Activated T-cell treated with anti-CD3 and anti-CD28 coated beads for 48 hours (primary cell): ENCODE results near the gene CNTD1.
"Not testable (repeated sequence)": the region's sequence is repeated elsewhere in the genome, so short reads cannot be mapped to it uniquely, and the experiment has no call there.

ENCODE experiments used
- DNase-seq: peaks from one replicate; pipeline ENCODE4 v3.0.0-alpha.2; 2020; ENCODE audit warnings: low read depth

The CNTD1 gene

DNA sequence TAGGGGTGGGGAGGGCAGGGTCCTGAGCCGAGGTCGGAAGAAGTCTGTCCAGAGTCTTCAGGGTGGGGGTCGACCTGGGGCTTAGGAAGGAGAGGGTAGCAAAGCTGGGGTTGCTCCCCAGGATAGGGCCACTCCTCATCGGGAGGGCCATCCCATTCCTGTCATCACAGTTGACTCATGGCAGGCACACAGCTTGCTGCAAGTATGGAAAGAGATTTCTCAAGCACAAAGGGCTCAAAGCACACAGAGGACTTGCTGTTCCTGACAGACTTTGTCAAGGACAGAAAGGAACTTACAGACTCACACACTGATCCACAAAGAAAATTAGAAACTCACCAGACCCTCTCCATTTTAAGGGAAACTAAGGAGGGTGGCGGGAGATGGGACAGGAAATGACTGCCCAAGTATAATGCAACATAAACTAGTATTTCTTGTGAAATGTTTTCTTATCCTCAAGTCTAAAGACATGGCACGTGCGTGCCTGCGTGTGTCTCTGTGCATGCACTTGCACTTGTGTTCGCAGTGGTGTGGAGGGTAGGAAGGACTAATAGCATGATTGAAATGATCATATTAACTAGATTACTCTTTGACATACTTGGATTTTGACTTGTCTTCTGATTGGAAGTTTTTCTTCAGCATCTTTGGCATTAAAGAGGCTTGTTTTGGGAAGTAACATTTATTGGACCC lies 48.1 kb downstream of the CNTD1 start:
- no peak for DNase-seq

DNA sequence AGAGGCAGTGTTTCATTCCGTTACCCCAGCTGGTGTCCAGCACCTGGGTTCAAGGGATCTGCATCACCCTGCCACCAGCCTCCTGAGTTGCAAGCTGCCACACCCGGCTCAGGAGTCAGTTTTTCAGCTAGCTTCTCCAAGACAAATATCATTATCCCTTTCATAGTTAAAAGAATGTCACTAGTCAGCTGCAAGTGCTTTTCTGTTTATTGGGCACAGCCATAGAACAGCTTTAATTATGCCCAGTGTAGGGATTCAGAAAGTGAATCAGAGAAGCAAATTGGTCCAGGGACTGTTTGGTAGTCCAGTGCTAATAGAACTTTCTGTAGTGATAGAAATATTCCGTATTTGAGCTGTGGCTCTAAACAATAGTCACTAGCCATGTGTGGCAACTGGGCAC lies 49.4 kb downstream of the CNTD1 start:
- no peak for DNase-seq

DNA sequence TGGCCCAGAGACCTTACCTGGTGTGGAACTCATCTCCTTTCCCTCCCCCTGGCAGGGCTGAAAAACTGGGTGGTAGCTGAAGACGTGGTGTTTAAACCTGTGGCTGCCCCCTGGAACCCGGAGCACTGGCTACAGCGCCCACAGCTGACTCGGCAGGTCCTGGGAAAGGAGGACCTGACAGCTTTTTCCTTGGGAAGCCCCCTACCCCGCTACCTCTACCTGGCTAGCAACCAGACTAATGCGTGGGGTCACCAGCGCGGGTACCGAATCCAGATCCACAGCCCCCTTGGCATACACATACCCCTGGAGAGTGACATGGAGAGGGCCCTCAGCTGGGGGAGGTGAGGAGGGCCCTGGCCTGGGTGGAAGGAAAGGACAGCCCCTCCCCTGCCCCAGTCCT lies 50.4 kb downstream of the CNTD1 start:
- DNase-seq: no peak

DNA sequence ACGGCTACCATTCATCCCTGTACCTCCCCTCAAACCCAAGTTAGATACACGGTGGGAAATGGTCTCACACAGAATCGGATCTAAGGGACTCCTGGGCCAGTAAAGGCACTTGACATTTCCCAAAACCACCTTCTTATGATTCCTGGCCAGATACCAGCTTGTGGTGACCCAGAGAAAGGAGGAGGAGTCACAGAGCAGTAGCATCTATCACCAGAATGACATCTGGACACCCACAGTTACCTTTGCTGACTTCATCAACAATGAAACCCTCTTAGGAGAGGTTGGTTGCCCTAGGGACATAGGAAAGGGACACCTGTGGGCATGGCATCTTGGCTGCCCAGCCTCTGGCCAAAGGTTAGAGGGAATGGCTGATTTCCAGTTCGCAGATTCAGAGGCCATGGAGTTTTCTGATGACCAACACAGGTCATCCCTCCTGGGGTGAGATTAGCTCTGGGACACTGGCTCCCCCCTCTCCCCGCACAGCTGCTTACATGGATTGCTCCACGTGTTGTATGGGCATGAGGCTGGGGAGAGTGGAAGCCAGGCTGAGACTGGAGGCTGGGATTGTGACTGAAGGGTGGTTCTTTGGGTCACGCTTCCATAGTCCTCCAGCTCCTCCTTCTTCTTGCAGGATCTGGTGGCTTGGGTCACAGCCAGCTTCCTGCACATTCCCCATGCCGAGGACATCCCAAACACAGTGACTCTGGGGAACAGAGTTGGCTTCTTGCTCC lies 51.0 kb downstream of the CNTD1 start:
- no peak for DNase-seq

DNA sequence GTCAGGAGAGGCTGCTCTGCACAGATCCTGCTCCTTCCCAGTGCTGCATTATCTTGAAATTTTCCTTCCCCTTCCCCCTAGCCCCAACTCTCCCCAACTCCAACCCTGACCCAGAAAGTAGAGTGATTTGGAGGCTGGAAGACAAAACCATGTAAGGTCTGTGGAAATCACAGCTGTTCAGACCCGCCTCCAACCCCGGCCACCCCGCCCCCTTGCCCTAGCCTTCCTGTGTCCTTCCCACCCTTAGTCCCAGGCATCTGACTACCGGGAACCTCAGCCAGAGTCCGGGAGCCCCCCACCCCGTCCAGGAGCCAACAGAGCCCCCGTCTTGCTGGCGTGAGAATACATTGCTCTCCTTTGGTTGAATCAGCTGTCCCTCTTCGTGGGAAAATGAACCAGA lies 52.3 kb downstream of the CNTD1 start, which contains the start of gene AOC3:
AOC3 (plus strand) TSS at position 246 of the 400 bp plus-strand sequence; CDS start at position 391, 145 bp downstream.
- no peak for DNase-seq

DNA sequence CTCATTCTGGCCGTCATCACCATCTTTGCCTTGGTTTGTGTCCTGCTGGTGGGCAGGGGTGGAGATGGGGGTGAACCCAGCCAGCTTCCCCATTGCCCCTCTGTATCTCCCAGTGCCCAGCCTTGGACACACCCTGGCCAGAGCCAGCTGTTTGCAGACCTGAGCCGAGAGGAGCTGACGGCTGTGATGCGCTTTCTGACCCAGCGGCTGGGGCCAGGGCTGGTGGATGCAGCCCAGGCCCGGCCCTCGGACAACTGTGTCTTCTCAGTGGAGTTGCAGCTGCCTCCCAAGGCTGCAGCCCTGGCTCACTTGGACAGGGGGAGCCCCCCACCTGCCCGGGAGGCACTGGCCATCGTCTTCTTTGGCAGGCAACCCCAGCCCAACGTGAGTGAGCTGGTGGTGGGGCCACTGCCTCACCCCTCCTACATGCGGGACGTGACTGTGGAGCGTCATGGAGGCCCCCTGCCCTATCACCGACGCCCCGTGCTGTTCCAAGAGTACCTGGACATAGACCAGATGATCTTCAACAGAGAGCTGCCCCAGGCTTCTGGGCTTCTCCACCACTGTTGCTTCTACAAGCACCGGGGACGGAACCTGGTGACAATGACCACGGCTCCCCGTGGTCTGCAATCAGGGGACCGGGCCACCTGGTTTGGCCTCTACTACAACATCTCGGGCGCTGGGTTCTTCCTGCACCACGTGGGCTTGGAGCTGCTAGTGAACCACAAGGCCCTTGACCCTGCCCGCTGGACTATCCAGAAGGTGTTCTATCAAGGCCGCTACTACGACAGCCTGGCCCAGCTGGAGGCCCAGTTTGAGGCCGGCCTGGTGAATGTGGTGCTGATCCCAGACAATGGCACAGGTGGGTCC lies 52.9 kb downstream of the CNTD1 start:
- not testable (repeated sequence) for DNase-seq

DNA sequence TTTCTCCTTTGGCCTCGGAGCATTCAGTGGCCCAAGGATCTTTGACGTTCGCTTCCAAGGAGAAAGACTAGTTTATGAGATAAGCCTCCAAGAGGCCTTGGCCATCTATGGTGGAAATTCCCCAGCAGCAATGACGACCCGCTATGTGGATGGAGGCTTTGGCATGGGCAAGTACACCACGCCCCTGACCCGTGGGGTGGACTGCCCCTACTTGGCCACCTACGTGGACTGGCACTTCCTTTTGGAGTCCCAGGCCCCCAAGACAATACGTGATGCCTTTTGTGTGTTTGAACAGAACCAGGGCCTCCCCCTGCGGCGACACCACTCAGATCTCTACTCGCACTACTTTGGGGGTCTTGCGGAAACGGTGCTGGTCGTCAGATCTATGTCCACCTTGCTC lies 53.7 kb downstream of the CNTD1 start:
- DNase-seq: no peak

DNA sequence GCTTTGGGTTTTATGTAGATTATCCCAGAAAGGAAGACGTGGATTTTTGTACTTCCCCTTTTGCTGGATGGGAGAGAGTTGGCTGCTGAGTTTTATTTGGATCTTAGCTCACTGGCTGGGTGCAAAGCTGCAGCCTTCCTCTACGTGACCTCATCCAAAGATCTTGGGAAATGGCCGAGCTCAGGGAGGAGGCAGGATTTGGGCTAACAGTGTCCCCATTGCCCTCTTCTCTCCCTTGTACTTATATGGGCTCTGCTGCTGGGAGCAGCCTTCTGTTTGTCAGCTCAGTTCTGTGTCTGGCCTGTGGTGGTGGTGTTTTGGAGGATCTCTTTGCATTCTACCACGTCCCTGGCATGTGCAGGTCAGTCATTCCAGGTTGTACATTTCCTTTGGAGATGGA lies 54.3 kb downstream of the CNTD1 start:
- DNase-seq: no peak

DNA sequence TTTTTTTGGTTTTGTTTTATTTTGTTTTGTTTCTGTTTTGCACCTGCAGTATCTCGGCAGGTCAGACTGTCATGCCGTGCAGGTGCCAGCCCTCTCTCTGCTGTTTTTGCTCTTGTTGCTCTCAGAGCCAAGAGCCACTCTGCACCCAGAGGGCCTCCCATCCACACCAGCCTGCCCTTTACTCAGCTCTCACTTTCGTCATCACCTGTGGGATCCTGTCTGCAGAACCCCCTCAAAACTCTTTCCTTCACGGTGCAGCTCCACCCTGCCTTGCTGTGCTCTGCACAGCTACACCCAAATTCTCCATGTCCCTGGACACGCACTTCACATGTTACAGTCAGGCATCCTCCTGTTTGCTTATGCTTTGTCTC lies 54.9 kb downstream of the CNTD1 start:
- no peak for DNase-seq

DNA sequence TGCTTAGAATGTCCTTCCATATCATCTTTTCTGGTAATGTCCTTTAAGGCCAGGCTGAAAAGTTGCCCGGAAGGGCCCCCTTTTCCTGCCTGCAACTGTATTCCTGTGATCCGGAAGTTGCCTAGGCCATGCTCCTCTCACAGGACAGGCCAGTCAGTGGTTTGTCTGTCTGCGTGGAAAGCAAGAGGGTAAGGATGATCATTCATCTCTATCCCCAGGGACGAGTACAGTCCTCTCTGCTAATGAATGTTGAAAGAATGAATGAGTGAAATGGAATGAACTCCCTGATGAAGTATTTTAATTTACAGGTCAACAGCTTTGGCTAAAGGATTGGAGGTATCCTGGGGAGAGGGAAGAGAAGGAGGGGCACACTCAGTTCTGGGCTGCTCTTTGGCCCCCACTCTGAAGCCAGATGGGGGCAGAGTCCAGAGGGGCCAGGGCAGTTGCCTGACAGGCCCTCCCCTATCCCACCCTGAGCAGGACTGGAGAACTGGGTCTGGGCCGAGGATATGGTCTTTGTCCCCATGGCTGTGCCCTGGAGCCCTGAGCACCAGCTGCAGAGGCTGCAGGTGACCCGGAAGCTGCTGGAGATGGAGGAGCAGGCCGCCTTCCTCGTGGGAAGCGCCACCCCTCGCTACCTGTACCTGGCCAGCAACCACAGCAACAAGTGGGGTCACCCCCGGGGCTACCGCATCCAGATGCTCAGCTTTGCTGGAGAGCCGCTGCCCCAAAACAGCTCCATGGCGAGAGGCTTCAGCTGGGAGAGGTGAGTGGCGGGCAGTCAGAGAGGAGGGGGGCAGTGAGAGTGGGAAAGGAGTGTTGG lies 55.5 kb downstream of the CNTD1 start:
- no peak for DNase-seq

DNA sequence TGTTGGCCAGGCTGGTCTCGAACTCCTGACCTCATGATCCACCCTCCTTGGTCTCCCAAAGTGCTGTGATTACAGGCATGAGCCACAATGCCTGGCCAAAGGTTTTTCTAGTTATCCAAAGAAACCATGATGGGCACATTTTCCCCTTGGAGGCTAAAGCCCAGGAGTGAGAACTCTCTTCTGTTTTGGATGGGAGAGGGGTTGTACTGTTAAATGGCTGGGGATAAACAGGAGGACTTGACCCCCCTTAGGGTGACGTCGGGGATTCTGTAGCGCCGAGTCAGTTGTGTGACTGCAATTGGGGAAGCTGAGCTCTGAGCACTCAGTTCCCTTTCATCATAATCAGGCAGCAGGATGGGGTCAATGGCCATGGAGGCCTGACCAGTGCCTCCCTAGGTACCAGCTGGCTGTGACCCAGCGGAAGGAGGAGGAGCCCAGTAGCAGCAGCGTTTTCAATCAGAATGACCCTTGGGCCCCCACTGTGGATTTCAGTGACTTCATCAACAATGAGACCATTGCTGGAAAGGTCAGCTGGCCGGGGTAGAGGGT lies 56.5 kb downstream of the CNTD1 start:
- no peak for DNase-seq

DNA sequence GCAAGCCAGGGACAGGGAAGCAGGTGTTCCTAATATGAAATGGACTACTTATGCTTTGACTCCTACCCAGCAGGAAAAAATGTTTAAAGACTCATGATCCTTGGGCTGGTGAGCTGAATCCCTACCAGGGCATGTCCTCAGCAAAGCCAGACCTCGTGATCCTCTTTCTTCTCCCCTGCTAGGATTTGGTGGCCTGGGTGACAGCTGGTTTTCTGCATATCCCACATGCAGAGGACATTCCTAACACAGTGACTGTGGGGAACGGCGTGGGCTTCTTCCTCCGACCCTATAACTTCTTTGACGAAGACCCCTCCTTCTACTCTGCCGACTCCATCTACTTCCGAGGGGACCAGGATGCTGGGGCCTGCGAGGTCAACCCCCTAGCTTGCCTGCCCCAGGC lies 57.4 kb downstream of the CNTD1 start:
- DNase-seq: not testable (repeated sequence)

DNA sequence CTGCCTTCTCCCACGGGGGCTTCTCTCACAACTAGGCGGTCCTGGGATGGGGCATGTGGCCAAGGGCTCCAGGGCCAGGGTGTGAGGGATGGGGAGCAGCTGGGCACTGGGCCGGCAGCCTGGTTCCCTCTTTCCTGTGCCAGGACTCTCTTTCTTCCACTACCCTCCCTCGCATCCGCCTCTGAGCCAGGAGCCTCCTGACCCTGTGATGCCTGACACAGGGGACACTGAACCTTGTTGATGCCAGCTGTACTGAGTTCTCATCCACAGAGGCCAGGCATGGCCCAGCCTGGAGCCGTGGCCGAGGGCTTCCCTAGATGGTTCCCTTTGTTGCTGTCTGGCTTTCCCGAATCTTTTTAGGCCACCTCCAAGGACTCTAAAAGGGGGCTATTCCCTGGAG lies 57.9 kb downstream of the CNTD1 start:
- not testable (repeated sequence) for DNase-seq

DNA sequence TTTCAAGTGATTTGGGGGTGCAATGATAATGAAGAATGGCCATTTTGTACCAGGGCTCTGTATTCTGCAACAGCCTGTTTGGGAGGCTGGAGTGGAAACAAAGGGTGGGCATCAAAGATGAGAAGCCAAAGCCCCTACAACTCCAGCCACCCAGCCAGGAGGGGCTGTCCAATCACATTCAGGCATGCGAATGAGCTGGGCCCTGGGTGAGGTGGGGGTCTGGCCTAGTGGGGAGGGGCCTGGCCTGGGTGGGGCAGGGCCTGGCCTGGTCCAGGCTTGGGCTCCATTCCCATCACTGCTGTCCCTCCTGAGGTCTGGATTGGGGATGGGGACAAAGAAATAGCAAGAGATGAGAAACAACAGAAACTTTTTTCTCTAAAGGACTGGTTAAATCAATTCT lies 58.7 kb downstream of the CNTD1 start:
- DNase-seq: no peak
